HL-60 (cell line): ENCODE measurements around the gene NSFL1C.

ENCODE experiments used
- DNase-seq, 2 experiments: peaks; one replicate each; pipeline ENCODE4 v3.0.0-alpha.2; 2010 to 2020; ENCODE audit warnings: low read depth in 1 of 2, low spot score in 1 of 2
- H3K27ac ChIP-seq: fragments of 250-450 bp; sonication (Bioruptor Pico); replicated peaks from 2 replicates; pipeline ENCODE4 v1.5.1; 2020; ENCODE audit warnings: mild to moderate bottlenecking, moderate library complexity
- H3K27me3 ChIP-seq: fragments of 250-450 bp; sonication (Bioruptor Pico); 2 replicates; pipeline ENCODE4 v1.5.1; 2021; ENCODE audit warnings: mild to moderate bottlenecking, moderate library complexity; ENCODE audit not compliant: insufficient read depth, poor library complexity, severe bottlenecking
- H3K4me3 ChIP-seq: replicated peaks from 2 replicates; pipeline ENCODE4 v1.5.1; 2011; ENCODE audit warnings: mild to moderate bottlenecking, control low read depth, low read length; ENCODE audit not compliant: insufficient read depth
- CTCF ChIP-seq: IDR thresholded peaks from one replicate; pipeline ENCODE4 v1.5.1; 2011; ENCODE audit warnings: low read length, control low read depth, inconsistent platforms; ENCODE audit not compliant: insufficient read depth
- GABPA ChIP-seq: IDR thresholded peaks from 2 replicates; pipeline ENCODE4 v1.6.1; 2012; ENCODE audit warnings: low read depth
- POLR2AphosphoS5 ChIP-seq: IDR thresholded peaks from 2 replicates; pipeline ENCODE4 v1.6.1; 2012; ENCODE audit warnings: low read depth
- REST ChIP-seq: IDR thresholded peaks from 2 replicates; pipeline ENCODE4 v1.6.1; 2012; ENCODE audit warnings: low read depth; ENCODE audit not compliant: insufficient replicate concordance
- SPI1 ChIP-seq: IDR thresholded peaks from 2 replicates; pipeline ENCODE4 v1.6.1; 2012; ENCODE audit warnings: low read depth, mild to moderate bottlenecking, borderline replicate concordance

NSFL1C gene

GRCh38 chr20:1423206-1423605 is 43.4 kb downstream of the NSFL1C start:
- H3K27me3 ChIP-seq = no peaks in the 10 kb centered on the region
- DNase-seq = no peak
- H3K4me3 ChIP-seq = no peak overlapping the region
- TF ChIP-seq REST = no peak
- no peak overlapping the region for H3K27ac ChIP-seq

- no peaks in the 10 kb centered on the region for H3K27me3 ChIP-seq
- H3K4me3 ChIP-seq = no peak overlapping the region
- TF ChIP-seq REST (no peak), SPI1 (no peak), CTCF (no peak), POLR2AphosphoS5 (no peak), GABPA (no peak)
- no peak overlapping the region for H3K27ac ChIP-seq
- no peak for DNase-seq
Observed at GRCh38 chr20:1422753-1423152, 43.9 kb downstream of the NSFL1C start.

- H3K27me3 ChIP-seq = no peaks in the 10 kb centered on the region
- DNase-seq = no peak
- TF ChIP-seq REST (no peak), CTCF (no peak)
- no peak overlapping the region for H3K27ac ChIP-seq
- no peak overlapping the region for H3K4me3 ChIP-seq
Observed at GRCh38 chr20:1420066-1420465, 46.6 kb downstream of the NSFL1C start.

GRCh38 chr20:1418350-1418749 is 48.3 kb downstream of the NSFL1C start:
- H3K27ac ChIP-seq = no peak overlapping the region
- no peak overlapping the region for H3K4me3 ChIP-seq
- H3K27me3 ChIP-seq = peaks cover 3% of the 10 kb centered on the region
- TF ChIP-seq CTCF (no peak), SPI1 (no peak)
- DNase-seq = no peak
